GM18520 (cell line): ENCODE results near the gene RRP1.
"Not testable (repeated sequence)": the region's sequence is repeated elsewhere in the genome, so short reads cannot be mapped to it uniquely, and the experiment has no call there.

ENCODE experiments used
- ATAC-seq: cut with Tn5 transposase; IDR thresholded peaks from one replicate; pipeline ENCODE4 v1.9.1; 2021; ENCODE audit not compliant: unreplicated experiment

The RRP1 gene

DNA sequence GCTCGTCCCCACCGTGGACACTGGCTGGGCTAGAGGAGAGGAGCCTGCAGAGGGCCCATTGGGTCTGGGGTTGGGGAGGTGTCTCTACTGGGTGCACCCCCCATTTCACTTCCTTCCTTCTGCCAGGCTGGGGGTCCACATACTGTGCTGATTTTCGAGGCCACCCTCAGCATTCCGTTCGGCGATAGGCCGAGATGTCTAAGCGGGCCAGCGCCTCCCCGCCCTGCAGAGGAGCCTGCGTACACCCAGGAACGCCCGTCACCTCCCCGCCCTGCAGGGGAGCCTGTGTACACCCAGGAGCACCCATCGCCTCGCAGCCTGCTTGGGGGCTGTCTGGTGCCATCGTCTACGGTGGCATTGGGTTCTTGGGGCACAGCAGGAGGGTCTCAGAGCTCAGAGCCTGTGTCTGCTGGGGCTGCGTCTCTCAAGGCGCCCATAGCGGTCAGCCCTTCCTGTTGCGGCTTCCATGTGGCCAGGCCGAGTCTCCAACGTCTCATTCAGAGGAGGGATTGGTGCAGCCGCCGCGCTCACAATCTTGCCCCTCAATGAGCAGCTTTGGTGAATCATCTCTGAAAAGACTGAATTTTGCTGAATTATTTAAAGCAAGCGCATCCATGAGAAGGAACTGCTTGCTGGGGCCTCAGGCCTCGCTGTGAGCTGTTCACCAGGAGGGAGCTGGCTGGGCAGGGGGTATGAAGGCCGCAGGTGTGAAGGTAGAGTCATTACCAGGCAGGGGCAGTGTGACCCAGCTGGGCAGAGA is 44.9 kb downstream of the RRP1 start:
- ATAC-seq: no peak

DNA sequence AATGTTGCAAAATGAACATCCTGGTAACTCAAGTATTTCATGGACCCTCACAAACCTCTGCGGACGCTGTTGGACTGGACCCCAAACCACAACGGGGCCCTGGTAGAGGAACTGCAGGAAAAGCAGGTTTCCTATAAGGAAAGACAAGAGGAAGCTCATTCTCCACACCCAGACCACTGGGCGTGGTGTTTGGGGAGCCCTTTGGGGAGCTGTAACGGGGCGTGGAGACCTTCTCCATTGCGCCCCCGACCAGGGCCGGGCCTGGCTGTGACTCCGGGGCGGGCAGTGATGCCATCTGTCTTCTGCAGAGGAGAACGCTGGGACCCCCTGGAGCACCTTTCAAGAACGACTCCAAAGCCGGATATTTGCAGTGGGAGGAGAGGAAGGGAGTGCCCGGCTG is 45.7 kb downstream of the RRP1 start:
- no peak for ATAC-seq

DNA sequence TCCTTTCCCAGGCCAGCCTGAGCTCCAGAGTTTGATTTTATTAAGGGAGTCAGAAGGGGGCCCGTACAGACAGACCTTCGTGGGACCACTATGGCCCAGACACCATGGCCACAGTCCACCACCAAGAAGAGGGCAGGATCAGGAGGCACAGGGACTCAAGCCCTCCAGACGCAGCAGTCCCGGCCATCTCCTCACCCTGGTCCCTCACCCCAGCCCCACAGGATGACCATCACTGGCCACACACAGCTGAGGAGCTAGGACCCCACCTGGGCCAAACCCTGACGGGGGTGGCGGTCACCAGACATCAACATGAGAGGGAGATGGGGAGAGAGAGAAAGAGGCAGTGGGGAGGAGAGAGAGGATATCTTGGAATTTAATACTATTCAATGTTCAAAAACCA is 46.5 kb downstream of the RRP1 start:
- ATAC-seq: no peak

DNA sequence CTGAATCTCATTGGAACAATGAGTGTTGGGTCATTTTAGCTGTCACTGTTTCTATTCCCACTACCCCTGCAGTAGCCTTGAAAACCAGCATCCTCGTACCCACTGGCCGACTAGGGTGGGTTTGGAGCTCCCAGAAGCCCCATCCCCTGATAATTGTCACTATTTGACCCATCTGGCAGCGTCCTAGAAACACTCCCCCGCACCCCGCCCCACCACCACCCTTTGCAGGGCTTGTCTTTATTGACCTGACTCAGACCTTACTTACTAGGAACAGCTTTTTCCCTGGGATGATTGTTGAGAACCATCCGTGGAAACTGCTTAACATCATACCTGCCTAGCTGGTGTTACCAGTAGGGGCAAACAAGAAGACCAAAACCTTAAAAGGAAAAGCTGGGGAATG is 47.2 kb downstream of the RRP1 start:
- no peak for ATAC-seq

DNA sequence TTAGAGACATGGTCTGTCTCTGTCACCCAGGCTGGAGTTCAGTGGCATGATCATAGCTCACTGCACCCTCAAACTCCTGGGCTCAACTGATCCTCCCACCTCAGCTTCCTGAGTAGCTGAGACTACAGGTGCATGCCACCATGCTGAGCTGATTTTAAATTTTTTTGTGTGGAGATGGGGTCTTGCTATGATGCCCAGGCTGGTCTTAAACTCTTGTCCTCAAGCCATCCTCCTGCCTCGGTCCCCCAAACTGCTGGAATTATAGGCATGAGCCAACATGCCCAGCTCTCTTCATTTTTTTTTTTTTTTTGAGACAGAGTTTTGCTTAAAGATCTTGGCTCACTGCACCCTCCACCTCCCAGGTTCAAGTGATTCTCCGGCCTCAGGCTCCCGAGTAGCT is 50.9 kb downstream of the RRP1 start:
- no peak for ATAC-seq

DNA sequence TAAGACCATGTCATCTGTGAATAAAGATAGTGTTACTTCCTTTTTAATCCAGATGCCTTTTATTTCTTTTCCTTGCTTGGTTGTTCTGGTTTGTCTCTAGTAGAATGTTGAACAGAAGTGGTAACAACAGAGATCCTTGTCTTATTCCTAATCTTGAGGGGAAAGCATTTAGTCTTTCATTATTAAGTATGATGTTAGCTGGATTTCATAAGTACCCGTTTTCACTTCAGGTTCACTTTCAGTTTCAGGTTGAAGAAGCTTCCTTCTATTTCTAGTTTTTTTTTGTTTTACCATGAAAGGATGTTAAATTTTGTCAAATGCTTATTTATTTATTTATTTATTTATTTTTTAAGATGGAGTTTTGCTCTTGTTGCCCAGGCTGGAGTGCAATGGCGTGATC is 53.4 kb downstream of the RRP1 start:
- no peak for ATAC-seq

DNA sequence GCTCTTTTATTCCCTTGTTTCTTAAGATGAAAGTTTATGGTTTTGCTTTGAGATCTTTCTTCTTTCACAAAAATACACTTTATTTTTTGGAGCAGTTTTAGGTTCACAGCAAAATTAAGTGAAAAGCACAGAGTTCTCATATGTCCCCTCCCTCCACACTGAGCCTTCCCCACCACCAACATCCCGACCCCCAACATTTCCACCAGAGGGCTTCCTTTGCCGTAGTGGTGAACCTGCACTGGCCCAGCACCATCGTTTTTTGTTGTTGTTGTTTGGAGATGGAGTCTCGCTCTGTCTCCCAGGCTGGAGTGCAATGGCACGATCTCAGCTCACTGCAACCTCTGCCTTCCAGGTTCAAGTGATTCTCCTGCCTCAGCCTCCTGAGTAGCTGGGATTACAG is 55.5 kb downstream of the RRP1 start:
- ATAC-seq: not testable (repeated sequence)

DNA sequence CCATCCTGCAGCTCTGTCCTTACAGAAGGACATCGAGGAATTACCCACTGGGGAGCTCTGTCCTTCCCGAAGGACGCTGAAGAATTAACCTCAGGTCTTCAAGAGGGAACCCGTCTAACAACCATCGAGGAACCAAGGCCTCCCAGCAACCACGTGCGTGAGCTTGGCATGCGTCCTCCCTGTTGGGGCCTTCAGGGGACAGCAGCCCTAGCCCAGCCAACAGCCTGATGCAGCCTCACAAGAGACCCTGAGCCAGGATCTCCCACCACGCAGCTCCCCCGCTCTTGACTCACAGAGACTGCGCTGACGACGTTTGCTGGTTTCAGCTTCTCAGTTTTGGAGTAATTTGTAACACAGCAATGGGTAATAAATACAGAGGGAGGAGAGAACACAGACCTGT is 56.0 kb downstream of the RRP1 start:
- no peak for ATAC-seq

DNA sequence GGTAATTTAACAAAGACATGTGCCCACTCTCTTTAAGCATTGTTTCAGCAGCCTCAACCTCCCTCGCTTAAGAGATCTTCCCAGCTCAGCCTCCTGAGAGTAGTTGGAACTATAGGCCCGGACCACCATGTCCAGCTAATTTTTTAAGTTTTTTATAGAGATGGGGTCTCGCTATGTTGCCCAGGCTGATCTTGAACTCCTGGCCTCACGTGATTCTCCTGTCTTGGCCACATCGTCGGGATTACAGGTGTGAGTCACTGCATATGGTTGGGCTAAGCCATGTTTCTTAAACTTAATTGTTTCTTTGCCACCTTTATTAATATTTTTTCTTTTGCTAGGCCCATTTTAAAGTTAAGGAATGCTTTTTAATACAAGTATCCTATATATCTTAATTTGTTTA is 57.1 kb downstream of the RRP1 start:
- ATAC-seq: no peak

DNA sequence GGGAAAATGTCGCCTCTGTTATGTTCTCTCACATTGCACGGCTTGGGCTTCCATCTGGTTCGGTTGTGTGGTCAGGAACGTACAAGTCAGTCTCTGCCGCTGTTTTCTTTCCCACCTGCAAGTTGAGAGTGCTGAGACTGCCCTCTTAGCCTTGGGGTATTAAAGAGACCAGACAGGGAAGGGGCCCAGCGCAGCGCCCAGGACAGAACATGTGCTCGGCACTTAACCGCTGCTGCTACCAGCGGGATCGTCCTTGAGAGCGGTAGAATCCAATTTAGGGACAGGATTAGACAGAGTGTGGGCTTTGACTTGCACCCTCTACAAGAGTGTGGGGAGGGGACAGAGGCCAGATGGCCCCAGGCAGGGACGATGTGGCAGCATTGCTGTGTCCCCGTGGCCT is 57.9 kb downstream of the RRP1 start:
- ATAC-seq: no peak

DNA sequence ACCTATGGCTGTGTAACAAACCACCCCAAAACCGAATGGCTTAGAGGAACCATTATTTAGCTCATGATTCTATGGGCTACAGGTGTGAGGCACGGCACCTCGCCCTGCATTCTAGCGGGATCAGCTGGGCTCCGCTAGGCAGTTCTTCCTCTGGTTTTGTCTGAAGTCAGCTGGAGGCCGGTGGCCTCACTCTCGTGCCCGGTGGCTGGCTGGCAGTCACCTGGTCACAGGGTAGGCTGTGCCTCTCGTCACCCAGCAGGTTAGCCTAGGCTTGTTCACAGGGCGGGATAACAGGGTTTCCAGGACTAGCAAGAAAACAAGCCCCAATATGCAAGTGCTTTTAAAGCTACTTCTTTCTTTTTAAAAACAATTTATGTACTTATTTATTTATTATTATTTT is 59.4 kb downstream of the RRP1 start:
- no peak for ATAC-seq

DNA sequence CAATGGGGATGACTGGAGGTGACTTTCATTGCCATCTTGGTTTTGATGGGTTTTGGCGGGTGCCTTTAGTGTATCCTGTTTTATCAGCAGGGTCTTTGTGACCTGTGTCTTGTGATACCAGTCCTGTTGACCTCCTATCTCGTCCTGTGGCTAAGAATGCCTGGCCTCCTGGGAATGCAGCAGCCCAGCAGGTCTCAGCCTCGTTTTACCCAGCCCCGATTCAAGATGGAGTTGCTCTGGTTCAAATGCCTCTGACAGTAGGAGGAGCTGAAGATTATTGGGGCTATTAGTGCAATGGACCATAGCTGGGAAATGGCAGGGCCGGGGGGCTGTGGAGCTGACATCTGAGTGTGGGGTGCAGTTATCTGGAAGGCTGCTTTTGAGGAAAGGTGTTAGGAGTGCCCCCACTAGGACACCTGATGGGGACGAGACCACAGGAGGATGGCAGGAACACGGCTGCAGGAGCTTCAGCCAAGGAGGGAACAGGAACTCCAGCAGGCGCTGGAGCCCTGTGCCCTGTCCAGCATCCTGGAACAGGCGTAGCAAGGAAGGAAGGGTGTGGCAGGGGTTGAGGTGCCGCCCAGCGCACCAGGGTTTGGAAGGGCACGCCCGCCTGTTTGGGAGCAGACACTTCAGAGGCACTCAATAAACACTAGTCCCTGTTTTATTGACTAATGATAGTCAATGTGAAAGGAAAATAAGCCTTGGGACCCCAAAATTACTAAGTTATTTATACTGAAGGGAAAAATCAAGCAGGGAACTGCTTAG is 60.3 kb downstream of the RRP1 start:
- ATAC-seq: no peak

DNA sequence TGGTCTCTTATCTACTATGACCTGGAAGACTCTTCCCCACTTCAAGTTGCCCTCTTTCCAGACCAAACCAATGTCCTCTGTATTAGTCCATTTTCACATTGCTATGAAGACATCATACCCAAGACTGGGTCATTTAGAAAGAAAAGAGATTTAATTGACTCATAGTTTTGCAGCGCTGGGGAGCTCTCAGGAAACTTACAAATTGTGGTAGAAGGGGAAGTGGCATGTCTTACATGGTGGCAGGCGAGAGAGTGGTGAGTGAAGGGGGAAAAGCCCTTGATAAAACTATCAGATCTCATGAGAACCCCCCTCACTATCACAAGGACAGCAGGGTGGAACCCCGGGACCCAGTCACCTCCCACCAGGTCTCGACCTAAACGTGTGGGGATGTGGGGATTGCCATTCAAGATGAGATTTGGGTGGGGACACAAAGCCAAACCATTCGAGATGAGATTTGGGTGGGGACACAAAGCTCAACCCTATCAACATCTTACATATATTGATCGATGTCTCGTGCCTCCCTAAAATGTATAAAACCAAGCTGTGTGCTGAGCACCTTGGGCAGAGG is 61.4 kb downstream of the RRP1 start:
- ATAC-seq: no peak

DNA sequence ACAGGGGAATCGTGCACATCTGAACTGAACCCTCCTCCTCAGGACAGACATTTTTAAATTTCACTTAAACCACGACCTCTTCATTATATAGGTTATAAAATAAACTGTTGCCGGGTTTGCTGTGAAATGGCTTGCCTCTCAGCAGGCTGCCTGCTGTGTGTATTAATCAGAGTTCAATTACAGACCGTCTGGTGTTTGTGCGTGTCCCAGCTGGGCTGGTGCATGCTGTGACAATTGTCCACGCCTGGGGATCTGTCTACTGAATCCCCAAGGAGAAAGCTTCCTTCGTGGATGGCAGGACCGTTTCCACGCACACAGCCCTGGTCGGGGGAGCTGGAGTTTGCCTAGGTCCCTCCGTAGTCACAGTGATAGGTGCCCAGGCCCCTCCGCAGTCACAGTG is 62.2 kb downstream of the RRP1 start:
- ATAC-seq: no peak

DNA sequence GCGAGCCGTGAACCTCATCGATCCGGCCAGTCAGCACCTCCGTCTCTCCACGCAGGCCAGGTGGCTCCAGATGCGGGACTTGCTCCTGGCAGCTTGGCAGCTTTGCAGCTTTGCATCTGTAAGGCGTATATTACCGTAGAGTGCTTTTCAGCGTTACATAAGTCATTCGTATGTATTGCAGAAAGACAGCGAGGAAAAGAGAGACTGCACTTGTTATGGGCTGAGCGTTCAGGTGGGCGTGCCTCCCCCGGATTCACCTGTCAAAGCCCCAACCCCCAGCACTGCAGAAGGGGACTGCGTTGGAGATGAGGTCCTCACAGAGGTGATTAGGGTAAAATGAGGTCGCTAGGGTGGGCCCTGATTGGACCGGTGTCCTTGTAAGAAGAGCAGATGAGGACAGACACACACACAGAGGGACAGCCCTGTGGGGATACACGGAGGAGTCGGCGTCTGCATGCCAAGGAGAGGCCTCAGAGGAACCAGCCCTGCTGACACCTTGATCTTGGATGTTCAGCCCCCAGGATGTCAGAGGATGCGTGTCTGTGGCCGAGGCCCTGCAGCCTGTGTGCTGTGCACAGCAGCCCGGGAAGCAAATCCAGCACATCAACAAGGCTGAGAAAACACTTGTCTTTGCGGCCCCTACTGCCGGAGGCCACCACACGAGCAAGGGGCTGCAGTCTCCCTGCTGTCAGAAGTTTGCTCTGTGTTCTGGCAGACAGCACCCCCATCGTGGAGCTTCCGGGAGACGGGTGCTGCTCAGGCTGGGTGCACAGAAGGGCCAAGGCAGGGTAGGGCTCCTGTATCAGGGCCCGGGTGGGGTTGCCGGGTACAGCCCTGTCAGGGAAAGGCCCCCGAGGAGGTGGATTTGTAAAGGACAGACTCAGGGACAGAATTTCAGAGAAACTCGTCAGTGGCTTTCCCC is 64.7 kb downstream of the RRP1 start:
- ATAC-seq: no peak
